Coronary artery (tissue), 2 donors: ENCODE data around the gene APBB2.
A peak's percentile ranks its signal among the peaks of the same experiment; 100 is the strongest.

ENCODE experiments used
- DNase-seq: peaks from one replicate; pipeline ENCODE4 v3.0.0-alpha.2; 2017; ENCODE audit warnings: low spot score
- H3K27ac ChIP-seq, 2 donors: fragments of 200-600 bp; sonication (generic); one replicate each; pipeline ENCODE4 v1.5.1; 2016 to 2019
- H3K4me3 ChIP-seq: fragments of 200-600 bp; sonication (generic); 2 replicates; pipeline ENCODE4 v1.5.1; 2016; ENCODE audit warnings: mild to moderate bottlenecking, moderate library complexity
- TF ChIP-seq, protein P1 (sequence below): fragments of 200-600 bp; sonication (generic); IDR thresholded peaks from one replicate; pipeline ENCODE4 v1.5.1; 2019; ENCODE audit warnings: antibody characterized with exemption

APBB2 gene

DNA sequence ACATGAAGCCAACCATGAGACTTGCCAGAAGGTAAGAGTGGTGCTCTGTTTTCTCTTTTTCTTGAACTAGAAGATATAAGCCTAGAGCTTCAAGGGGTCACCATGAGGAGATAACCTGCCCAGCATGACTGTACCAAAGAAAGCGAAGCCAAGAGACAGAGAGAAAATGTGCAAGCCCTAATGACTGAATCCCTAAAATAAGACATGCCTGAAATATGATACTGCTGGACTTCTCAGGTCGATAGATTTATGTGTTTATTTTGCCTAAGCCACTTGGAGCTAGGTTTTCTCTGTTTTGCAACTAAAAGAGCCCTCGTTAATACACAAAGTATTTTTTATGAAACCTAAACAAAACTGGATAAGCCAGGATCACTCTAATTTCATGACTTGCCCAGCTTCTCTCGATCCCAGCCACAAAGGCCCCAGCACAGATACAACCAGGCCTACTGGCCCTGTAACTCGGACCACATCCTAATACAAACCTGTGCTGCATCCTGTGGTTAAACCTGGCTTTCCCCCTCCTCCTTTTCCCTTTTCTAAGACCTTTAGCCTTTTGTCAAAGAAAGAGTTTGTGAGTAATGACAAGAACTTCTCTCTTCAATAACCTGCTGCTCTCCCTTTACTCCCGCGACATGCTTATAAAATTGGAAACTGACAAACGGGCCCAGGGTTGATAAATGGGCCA, 185.8 kb downstream of the APBB2 start:
- Histone ChIP-seq H3K4me3 (no peak overlapping the region), H3K27ac (peak overlapping the region in 1 of 2 donors; percentile 56)
- no peak for DNase-seq
- TF ChIP-seq, protein P1, sequence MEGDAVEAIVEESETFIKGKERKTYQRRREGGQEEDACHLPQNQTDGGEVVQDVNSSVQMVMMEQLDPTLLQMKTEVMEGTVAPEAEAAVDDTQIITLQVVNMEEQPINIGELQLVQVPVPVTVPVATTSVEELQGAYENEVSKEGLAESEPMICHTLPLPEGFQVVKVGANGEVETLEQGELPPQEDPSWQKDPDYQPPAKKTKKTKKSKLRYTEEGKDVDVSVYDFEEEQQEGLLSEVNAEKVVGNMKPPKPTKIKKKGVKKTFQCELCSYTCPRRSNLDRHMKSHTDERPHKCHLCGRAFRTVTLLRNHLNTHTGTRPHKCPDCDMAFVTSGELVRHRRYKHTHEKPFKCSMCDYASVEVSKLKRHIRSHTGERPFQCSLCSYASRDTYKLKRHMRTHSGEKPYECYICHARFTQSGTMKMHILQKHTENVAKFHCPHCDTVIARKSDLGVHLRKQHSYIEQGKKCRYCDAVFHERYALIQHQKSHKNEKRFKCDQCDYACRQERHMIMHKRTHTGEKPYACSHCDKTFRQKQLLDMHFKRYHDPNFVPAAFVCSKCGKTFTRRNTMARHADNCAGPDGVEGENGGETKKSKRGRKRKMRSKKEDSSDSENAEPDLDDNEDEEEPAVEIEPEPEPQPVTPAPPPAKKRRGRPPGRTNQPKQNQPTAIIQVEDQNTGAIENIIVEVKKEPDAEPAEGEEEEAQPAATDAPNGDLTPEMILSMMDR = no peak

DNA sequence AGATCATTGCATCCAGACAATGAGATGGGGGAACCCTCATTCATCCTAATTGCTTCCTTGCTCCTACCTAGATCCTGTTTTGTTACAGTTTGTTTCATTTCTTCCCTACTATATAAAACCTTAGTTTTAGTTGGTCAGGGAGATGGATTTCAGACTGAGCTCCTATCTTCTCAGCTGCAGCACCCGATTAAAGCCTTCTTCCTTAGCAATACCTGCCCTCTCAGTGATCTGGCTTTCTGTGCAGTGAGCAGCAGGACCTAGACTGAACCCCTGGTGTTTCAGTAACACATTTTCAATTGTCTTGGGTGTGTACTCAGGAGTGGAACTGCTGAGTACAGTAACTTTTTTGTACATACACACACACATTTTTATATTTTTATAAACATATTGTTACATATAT, 187.4 kb downstream of the APBB2 start:
- TF ChIP-seq, protein P1 = no peak
- no peak for DNase-seq
- Histone ChIP-seq H3K4me3 (no peak overlapping the region), H3K27ac (no peak overlapping the region)

DNA sequence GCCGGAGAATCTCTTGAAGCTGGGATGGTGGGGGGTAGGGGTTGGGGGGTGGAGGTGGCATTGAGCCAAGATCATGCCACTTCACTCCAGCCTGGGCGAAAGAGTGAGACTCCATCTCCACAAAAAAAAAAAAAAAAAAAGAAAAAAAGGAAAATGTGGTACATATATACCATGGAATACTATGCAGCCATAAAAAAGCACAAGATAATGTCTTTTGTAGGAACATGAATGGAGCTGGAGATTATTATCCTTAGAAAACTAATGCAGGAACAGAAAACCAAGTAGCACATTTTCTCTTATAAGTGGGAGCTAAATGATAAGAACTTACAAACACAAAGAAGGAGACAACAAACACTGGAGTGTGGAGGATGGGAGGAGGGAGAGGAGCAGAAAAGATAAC, 188.5 kb downstream of the APBB2 start:
- Histone ChIP-seq H3K4me3 (no peak overlapping the region), H3K27ac (no peak overlapping the region)
- TF ChIP-seq, protein P1 = no peak
- no peak for DNase-seq

DNA sequence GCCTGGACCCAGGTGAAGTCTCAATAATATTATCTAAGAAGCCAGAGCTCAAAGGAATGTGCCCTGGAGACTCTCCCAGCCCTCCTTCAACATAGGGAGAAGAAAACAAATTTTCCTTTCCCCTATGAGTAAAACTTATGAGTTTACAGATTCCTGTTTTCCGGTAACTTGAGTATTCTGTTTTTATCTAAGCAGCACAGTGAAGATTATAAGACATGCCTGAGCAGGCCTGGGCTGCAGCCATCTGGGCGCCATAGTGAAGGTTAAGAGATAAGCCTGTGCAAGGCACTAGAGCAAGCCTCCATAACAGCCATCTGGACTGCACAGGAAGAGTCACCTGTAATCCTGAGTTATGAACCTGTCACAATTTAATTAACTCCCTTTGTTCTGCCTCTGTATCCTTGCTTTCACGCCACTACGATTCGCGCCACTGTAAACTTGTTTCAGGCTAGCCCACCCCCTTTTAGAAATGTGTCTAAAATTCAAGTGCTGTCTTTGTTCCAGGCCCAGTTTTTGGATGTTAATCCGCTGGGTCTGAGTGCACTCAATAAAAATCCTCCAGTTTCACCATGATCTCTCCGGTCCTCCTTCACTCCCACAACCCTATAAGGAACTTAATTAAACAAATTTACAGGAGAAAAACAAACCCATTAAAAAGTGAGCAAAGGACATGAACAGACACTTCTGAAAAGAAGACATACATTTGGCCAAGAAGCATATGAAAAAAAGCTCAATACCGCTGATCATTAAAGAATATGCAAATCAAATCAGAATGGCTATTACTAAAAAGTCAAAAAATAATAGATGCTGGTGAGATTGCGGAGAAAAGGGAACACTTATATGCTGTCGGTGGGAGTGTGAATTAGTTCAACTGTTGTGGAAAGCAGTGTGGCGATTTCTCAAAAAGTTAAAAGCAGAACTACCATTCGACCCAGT, 189.5 kb downstream of the APBB2 start:
- no peak overlapping the region for H3K4me3 ChIP-seq
- TF ChIP-seq, protein P1 = no peak
- no peak for DNase-seq
- H3K27ac ChIP-seq = no peak overlapping the region

DNA sequence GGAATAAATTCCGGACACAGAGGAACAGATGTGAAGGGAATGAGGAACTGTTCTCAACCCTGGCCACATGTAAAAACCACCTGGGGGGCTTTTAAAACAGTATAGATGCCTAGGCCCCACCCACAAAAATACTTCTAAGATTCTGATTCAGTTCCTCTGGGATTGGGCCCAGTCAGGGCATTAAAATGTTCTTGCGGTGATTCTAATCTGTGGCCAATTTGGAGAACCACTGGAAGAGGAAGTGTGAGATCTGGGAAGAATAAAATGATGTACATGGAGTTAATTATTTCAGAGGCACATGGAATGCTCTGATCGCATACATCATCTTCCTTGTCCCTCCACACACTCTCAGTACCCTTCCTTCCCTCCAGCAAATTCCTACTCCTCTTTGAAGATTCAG, 192.2 kb downstream of the APBB2 start:
- TF ChIP-seq, protein P1 = no peak
- no peak for DNase-seq
- Histone ChIP-seq H3K27ac (no peak overlapping the region), H3K4me3 (no peak overlapping the region)

DNA sequence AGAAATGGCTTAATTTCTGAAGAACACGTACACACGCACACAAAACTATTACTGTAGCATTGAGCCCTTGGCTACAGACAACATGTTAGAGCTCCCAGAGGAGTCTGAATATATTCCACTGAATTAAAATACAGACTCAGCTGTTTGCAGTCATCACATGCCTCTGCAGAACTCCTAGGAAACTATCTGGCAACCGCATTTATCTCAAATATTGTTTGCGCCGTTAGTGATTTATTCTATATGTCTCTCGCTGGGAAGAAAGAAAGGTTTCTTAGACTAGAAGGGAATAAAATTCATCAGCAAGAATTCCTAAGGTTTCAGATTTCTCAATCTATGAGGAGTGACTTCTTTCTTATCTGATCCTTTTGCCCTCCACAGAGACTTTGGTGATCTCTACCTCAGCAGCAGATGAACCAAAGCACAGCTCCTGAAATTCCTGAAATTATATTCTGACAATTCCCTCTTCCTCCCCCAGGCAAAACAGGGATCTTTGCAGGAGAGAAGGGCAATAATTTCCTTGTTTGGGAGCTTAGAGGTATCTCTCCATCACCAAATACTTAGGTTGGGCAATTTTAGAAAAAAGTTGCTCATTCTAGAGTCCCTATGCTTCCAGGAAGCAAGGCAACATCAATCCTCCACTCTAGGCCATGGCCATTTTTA, 199.2 kb downstream of the APBB2 start:
- Histone ChIP-seq H3K4me3 (no peak overlapping the region), H3K27ac (no peak overlapping the region)
- no peak for DNase-seq
- TF ChIP-seq, protein P1 = no peak
